Measurements from ENCODE around the gene FHOD1. TPM values are rescaled to one million over a fixed set of nuclear protein-coding genes. Genes with fewer than 3 reads are reported as not detected.

The FHOD1 gene
- total and polyA plus RNA-seq, 2 of the 13 experiments (the other 11 are each of a cell fraction or from before 2014, with no cell fraction given) = 20.0 to 20.8 TPM

DNA sequence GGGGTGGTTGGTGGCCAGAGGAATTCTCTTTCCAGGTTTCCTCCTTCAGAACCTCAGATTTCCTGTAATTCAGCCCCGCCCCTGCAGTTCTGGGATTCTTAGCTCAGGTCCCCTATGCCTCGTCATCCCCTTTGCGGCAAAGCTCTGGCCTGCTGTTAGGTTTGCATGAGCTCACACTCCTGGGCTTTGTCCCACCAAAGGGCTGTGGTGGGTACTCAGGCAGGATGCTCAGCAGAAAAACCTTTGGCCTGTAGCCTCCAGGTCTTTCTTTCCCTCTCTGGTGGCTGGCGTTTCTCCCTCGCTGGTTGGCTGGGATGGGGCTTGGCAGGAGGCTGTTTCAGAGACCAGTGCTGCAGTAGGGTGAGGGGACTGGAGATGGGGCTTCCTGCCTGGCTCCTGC lies 22.5 kb upstream of the FHOD1 start:
- no peak overlapping the region for H2AFZ ChIP-seq (ENCODE audit: low read length)

More for the DNA sequence above, 22.5 kb upstream of the FHOD1 start:
- BruUV-seq (replicated peaks) = no TSS peak
- Histone ChIP-seq H3K79me2 (ENCODE audit: insufficient read depth, low read length) (no peaks in the 10 kb centered on the region), H3K9ac (ENCODE audit: insufficient read depth, low read depth, low read length) (no peak overlapping the region), H3K27me3 (ENCODE audit: control insufficient read depth in 1 of 2, insufficient read depth in 2 of 2, low read length in 2 of 2) (peaks cover 7 to 17% of the 10 kb centered on the region in 2 experiments; a peak in 4 of 5 replicates), H3K27ac (ENCODE audit: extremely low read length, insufficient read depth, low read length) (no peak overlapping the region), H3K4me3 (replicated peaks in 1 of 3; ENCODE audit: insufficient read depth in 1 of 3, low read depth in 2 of 3, low read length in 3 of 3) (no peak overlapping the region), H3K4me2 (ENCODE audit: low read depth, low read length) (no peak overlapping the region), H4K20me1 (ENCODE audit: insufficient read depth, low read length) (no peaks in the 10 kb centered on the region; the same call in 1 of the 2 replicates), H3K4me1 (ENCODE audit: insufficient read depth, low read length) (no peaks in the 10 kb centered on the region), H3K36me3 (replicated peaks in 1 of 2; ENCODE audit: control insufficient read depth in 1 of 2, insufficient read depth in 2 of 2, low read length in 2 of 2) (no peaks in the 10 kb centered on the region), H3K9me3 (ENCODE audit: low read length) (no peaks in the 10 kb centered on the region)
- TF ChIP-seq KDM2A (CRISPR knock-in tag; IDR thresholded peaks at IDR 0.05; ENCODE audit: borderline replicate concordance, low read depth) = peak; percentile 70
- TF ChIP-seq, protein P1, sequence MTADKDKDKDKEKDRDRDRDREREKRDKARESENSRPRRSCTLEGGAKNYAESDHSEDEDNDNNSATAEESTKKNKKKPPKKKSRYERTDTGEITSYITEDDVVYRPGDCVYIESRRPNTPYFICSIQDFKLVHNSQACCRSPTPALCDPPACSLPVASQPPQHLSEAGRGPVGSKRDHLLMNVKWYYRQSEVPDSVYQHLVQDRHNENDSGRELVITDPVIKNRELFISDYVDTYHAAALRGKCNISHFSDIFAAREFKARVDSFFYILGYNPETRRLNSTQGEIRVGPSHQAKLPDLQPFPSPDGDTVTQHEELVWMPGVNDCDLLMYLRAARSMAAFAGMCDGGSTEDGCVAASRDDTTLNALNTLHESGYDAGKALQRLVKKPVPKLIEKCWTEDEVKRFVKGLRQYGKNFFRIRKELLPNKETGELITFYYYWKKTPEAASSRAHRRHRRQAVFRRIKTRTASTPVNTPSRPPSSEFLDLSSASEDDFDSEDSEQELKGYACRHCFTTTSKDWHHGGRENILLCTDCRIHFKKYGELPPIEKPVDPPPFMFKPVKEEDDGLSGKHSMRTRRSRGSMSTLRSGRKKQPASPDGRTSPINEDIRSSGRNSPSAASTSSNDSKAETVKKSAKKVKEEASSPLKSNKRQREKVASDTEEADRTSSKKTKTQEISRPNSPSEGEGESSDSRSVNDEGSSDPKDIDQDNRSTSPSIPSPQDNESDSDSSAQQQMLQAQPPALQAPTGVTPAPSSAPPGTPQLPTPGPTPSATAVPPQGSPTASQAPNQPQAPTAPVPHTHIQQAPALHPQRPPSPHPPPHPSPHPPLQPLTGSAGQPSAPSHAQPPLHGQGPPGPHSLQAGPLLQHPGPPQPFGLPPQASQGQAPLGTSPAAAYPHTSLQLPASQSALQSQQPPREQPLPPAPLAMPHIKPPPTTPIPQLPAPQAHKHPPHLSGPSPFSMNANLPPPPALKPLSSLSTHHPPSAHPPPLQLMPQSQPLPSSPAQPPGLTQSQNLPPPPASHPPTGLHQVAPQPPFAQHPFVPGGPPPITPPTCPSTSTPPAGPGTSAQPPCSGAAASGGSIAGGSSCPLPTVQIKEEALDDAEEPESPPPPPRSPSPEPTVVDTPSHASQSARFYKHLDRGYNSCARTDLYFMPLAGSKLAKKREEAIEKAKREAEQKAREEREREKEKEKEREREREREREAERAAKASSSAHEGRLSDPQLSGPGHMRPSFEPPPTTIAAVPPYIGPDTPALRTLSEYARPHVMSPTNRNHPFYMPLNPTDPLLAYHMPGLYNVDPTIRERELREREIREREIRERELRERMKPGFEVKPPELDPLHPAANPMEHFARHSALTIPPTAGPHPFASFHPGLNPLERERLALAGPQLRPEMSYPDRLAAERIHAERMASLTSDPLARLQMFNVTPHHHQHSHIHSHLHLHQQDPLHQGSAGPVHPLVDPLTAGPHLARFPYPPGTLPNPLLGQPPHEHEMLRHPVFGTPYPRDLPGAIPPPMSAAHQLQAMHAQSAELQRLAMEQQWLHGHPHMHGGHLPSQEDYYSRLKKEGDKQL (CRISPR knock-in tag; IDR thresholded peaks at IDR 0.05; ENCODE audit: low read depth) = no peak
- peak; percentile 12; the same call in 2 of the 3 replicates for ATAC-seq
- in situ Hi-C loops (cut with HindIII; ENCODE audit: extremely low pct_ligation_motif_present, low pct_unique_long_range_greater_than_20kb) = no loop called here
- POLR2A ChIA-PET = interaction anchor here (1.2 to 2.6 kb wide), 2 partner anchors 9 to 22 kb away, joined by 4 to 13 read pairs; partner anchors contain the start of genes FHOD1, PLEKHG4 and SLC9A5
- CTCF ChIA-PET (ENCODE audit: low intra/inter-chr PET ratio, low total read pairs) = no interaction called here
- no peak for DNase-seq (ENCODE audit: low spot score)
- no peak for FAIRE-seq
- WGBS (ENCODE audit: low lambda C conversion rate) = 14% methylated on average over 5 of the region's 5 CpGs
- intact Hi-C loops (cut with micrococcal nuclease; ENCODE audit: unreplicated experiment) = no loop called here
